Measurements from ENCODE around the gene PROKR1. TPM values are rescaled to one million over a fixed set of nuclear protein-coding genes. Genes with fewer than 3 reads are reported as not detected.

Gene PROKR1
- total RNA-seq, 2 donors from 2014 or later, result not detected

- H3K4me3 ChIP-seq, result no peak overlapping the region
- no peaks in the 10 kb centered on the region for H3K4me1 ChIP-seq
- TF ChIP-seq, protein P1, sequence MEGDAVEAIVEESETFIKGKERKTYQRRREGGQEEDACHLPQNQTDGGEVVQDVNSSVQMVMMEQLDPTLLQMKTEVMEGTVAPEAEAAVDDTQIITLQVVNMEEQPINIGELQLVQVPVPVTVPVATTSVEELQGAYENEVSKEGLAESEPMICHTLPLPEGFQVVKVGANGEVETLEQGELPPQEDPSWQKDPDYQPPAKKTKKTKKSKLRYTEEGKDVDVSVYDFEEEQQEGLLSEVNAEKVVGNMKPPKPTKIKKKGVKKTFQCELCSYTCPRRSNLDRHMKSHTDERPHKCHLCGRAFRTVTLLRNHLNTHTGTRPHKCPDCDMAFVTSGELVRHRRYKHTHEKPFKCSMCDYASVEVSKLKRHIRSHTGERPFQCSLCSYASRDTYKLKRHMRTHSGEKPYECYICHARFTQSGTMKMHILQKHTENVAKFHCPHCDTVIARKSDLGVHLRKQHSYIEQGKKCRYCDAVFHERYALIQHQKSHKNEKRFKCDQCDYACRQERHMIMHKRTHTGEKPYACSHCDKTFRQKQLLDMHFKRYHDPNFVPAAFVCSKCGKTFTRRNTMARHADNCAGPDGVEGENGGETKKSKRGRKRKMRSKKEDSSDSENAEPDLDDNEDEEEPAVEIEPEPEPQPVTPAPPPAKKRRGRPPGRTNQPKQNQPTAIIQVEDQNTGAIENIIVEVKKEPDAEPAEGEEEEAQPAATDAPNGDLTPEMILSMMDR (IDR thresholded peaks at IDR 0.05), result no peak
- H3K27me3 ChIP-seq, result no peaks in the 10 kb centered on the region
- H3K27ac ChIP-seq, result no peak overlapping the region
- DNase-seq (ENCODE audit: low spot score), result no peak
- no peaks in the 10 kb centered on the region for H3K36me3 ChIP-seq
- peaks cover 0 to 22% of the 10 kb centered on the region in 2 donors for H3K9me3 ChIP-seq
Measured at GRCh38 chr2:68623820-68624219, 19.6 kb upstream of the PROKR1 start.

DNA sequence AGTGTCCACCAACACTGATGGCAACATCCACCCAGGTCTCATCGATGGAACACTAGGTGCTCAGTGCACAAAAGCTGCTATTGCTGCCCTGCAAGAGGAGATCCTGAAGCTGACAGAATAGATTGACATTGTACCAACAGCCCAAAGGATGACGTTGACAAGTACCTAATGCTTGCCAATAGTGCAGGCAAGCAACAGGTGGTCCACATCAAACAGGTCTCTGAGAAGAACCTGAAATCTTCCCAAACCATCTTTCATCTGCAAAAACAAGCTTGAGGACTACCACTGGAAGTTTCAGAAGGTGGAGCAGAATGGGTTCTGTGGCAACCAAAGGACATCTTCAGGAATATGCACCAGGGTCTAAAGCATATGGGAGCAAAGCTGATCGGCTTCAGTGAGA is 15.8 kb upstream of the PROKR1 start:
- Histone ChIP-seq H3K9me3 (peaks cover 0 to 14% of the 10 kb centered on the region in 2 donors), H3K4me3 (no peak overlapping the region), H3K4me1 (no peaks in the 10 kb centered on the region), H3K27ac (no peak overlapping the region), H3K36me3 (no peaks in the 10 kb centered on the region), H3K27me3 (no peaks in the 10 kb centered on the region)
- TF ChIP-seq, protein P1 (IDR thresholded peaks at IDR 0.05), result no peak
- no peak for DNase-seq (ENCODE audit: low spot score)

DNA sequence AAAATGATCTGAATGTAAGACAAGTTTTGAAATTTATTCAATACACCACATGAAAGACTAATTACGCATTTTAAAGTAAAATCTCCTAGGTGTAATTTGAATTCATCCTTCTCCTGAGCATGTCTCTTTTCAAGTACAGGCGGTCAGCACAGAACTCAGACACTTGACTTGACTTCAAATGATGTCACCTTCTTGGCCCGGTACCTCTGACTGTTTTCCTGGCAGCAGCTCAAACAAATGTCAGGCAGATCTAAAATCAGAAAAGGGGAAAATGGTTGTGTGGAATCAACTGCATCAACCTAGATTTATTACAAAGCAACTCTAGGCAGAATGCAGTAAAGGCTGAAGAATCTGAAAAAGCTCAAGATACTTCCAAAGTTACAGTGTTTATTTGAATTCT is 11.4 kb upstream of the PROKR1 start:
- TF ChIP-seq, protein P1 (IDR thresholded peaks at IDR 0.05), result no peak
- DNase-seq (ENCODE audit: low spot score), result no peak
- H3K27ac ChIP-seq, result no peak overlapping the region

GRCh38 chr2:68637047-68637446 is 6.3 kb upstream of the PROKR1 start:
- no peak for DNase-seq (ENCODE audit: low spot score)
- Histone ChIP-seq H3K4me1 (no peaks in the 10 kb centered on the region), H3K9me3 (peaks cover 0 to 6% of the 10 kb centered on the region in 2 donors), H3K36me3 (no peaks in the 10 kb centered on the region), H3K4me3 (no peak overlapping the region), H3K27ac (no peak overlapping the region), H3K27me3 (no peaks in the 10 kb centered on the region)
- TF ChIP-seq, protein P1 (IDR thresholded peaks at IDR 0.05), result no peak

More for the DNA sequence above, 11.4 kb upstream of the PROKR1 start:
- Histone ChIP-seq H3K36me3 (no peaks in the 10 kb centered on the region), H3K4me3 (no peak overlapping the region), H3K9me3 (no peaks in the 10 kb centered on the region), H3K4me1 (no peaks in the 10 kb centered on the region), H3K27me3 (no peaks in the 10 kb centered on the region)

DNA sequence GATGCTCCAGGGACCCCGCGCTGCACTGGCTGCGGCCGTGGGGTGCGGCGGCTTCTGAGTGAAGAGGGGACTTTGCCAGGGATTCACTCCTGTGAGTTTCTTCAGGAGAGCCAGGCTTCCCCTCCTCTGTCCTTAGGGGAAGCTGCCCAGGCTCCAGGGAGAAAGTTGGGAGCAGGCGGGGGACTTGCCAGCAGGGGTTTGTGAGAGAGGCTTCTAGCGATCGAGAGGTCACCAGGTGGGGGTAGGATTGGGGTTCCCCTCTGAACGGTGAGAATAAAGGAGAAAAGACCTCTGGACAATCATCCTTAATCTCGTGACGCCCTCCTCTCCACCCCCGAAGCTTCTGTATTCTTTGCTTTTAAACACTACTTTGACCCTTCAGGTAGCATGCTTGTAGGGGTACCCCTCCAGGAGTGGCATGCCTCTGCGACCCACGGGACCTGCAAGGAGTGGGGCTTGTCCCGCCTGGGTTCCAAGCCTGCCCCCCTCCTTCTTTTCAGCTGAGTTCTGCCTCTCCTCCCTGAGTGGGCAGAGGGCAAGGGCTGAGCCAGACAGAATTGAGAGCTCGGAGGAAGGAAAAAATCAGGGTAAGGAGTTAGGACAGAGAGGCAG is 601 bp downstream of the PROKR1 start:
- H3K27ac ChIP-seq, result no peak overlapping the region
- peaks cover 0 to 11% of the 10 kb centered on the region in 2 donors for H3K27me3 ChIP-seq
- no peak for DNase-seq (ENCODE audit: low spot score)
- H3K4me1 ChIP-seq, result peaks cover 0 to 16% of the 10 kb centered on the region in 2 donors
- no peaks in the 10 kb centered on the region for H3K36me3 ChIP-seq
- H3K9me3 ChIP-seq, result peaks cover 0 to 6% of the 10 kb centered on the region in 2 donors
- peak overlapping the region; percentile 31 to 53 for H3K4me3 ChIP-seq
- TF ChIP-seq, protein P1 (IDR thresholded peaks at IDR 0.05), result no peak

DNA sequence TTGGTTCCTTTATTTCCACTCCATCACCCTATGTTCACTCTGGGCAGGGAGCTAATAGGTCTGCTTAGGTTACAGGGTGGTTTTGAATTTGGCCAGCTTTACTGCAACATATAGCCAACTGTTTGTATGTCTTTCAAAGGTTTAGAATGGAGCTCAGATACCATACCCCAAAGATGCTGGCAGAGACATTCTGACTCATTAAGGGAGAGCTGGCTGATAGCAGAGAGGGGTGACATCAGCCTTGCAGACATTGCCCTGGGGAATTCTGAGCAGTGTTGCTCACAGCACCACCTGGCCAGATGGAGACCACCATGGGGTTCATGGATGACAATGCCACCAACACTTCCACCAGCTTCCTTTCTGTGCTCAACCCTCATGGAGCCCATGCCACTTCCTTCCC is 2.1 kb downstream of the PROKR1 start:
- Histone ChIP-seq H3K9me3 (peaks cover 0 to 6% of the 10 kb centered on the region in 2 donors), H3K36me3 (no peaks in the 10 kb centered on the region), H3K4me1 (peaks cover 0 to 16% of the 10 kb centered on the region in 2 donors), H3K4me3 (no peak overlapping the region), H3K27me3 (peaks cover 0 to 11% of the 10 kb centered on the region in 2 donors), H3K27ac (no peak overlapping the region)
- TF ChIP-seq, protein P1 (IDR thresholded peaks at IDR 0.05), result no peak
- no peak for DNase-seq (ENCODE audit: low spot score)

Measured in right atrium auricular region (tissue), 2 donors.